ENCODE measurements around the gene TRMT10B.

DNA sequence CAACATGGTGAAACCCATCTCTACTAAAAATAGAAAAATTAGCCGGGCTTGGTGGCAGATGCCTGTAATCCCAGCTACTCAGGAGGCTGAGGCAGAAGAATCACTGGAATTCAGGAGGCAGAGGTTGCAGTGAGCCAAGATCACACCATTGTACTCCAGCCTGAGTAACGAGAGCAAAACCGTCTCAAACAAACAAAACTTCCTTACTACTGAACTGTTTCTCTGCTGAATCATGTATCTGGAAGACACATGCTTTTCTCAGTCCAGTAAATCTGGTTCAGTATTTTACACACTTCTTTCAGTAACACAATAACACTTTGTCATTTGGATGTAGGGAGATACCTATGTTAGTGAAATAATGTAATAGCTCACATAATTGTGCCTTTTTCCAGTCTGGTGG, 7.9 kb downstream of the TRMT10B start:
- TF ChIP-seq, protein P1, sequence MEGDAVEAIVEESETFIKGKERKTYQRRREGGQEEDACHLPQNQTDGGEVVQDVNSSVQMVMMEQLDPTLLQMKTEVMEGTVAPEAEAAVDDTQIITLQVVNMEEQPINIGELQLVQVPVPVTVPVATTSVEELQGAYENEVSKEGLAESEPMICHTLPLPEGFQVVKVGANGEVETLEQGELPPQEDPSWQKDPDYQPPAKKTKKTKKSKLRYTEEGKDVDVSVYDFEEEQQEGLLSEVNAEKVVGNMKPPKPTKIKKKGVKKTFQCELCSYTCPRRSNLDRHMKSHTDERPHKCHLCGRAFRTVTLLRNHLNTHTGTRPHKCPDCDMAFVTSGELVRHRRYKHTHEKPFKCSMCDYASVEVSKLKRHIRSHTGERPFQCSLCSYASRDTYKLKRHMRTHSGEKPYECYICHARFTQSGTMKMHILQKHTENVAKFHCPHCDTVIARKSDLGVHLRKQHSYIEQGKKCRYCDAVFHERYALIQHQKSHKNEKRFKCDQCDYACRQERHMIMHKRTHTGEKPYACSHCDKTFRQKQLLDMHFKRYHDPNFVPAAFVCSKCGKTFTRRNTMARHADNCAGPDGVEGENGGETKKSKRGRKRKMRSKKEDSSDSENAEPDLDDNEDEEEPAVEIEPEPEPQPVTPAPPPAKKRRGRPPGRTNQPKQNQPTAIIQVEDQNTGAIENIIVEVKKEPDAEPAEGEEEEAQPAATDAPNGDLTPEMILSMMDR (IDR thresholded peaks at IDR 0.05; ENCODE audit: low read depth, low read length), result no peak
- no peak for TF ChIP-seq EZH2phosphoT487 (IDR thresholded peaks at IDR 0.05; ENCODE audit: low read depth)
